GM21576 (cell line): ENCODE measurements around the gene TPO.
"Not testable (repeated sequence)": the region's sequence is repeated elsewhere in the genome, so short reads cannot be mapped to it uniquely, and the experiment has no call there.

Experiments
- ATAC-seq: cut with Tn5 transposase; IDR thresholded peaks from one replicate; pipeline ENCODE4 v1.9.1; 2021; ENCODE audit warnings: mild to moderate bottlenecking, moderate library complexity; ENCODE audit not compliant: unreplicated experiment

Gene TPO

GRCh38 chr2:1405124-1405523, 8.1 kb upstream of the TPO start:
- no peak for ATAC-seq

GRCh38 chr2:1405967-1406366, 7.3 kb upstream of the TPO start:
- no peak for ATAC-seq

- ATAC-seq, result no peak
These were observed 6.8 kb upstream of the TPO start for GRCh38 chr2:1406434-1406833.

GRCh38 chr2:1407950-1408675, 5.2 kb upstream of the TPO start:
- no peak for ATAC-seq

GRCh38 chr2:1414121-1414520, 858 bp downstream of the TPO start:
- ATAC-seq, result no peak

GRCh38 chr2:1414901-1415300, 1.6 kb downstream of the TPO start:
- not testable (repeated sequence) for ATAC-seq

- ATAC-seq, result no peak
These were observed 2.2 kb downstream of the TPO start for GRCh38 chr2:1415501-1415900.

- no peak for ATAC-seq
These were observed 5.3 kb downstream of the TPO start for GRCh38 chr2:1418566-1418965.

- ATAC-seq, result no peak
These were observed 7.7 kb downstream of the TPO start for GRCh38 chr2:1420746-1421480.

- no peak for ATAC-seq
These were observed 8.5 kb downstream of the TPO start for GRCh38 chr2:1421731-1422130.

- ATAC-seq, result no peak
These were observed 8.9 kb downstream of the TPO start for GRCh38 chr2:1422131-1422530.

- ATAC-seq, result no peak
These were observed 9.5 kb downstream of the TPO start for GRCh38 chr2:1422716-1423285.

- no peak for ATAC-seq
These were observed 13.8 kb downstream of the TPO start for GRCh38 chr2:1427086-1427485.

- no peak for ATAC-seq
These were observed 16.6 kb downstream of the TPO start for GRCh38 chr2:1429895-1430294.

- no peak for ATAC-seq
These were observed 17.2 kb downstream of the TPO start for GRCh38 chr2:1430491-1430890.

GRCh38 chr2:1431886-1432400, 18.7 kb downstream of the TPO start:
- ATAC-seq, result no peak

- no peak for ATAC-seq
These were observed 19.5 kb downstream of the TPO start for GRCh38 chr2:1432726-1433125.

GRCh38 chr2:1436369-1436768, 23.1 kb downstream of the TPO start:
- no peak for ATAC-seq

- no peak for ATAC-seq
These were observed 23.8 kb downstream of the TPO start for GRCh38 chr2:1437101-1437500.

GRCh38 chr2:1437537-1437936, 24.3 kb downstream of the TPO start:
- no peak for ATAC-seq

- no peak for ATAC-seq
These were observed 25.7 kb downstream of the TPO start for GRCh38 chr2:1438972-1439371.

- no peak for ATAC-seq
These were observed 27.3 kb downstream of the TPO start for GRCh38 chr2:1440581-1440980.
